Heart left ventricle (tissue), 13 donors: ENCODE measurements around the gene SLC16A5.
"Not testable (repeated sequence)": the region's sequence is repeated elsewhere in the genome, so short reads cannot be mapped to it uniquely, and the experiment has no call there.

Experiments
- POLR2A ChIP-seq, 2 donors: fragments of 450-650 bp; IDR thresholded peaks; one replicate each; pipeline ENCODE4 v1.6.1; 2017; ENCODE audit warnings: antibody characterized with exemption in 2 of 2, mild to moderate bottlenecking in 2 of 2, moderate library complexity in 2 of 2
- TF ChIP-seq, protein P1 (sequence below), 12 donors: fragments of 200-600 bp; sonication (generic) in 4 of 12; IDR thresholded peaks; one replicate each; pipeline versions ENCODE4 v1.5.0 to v1.8.0; 2018 to 2022; ENCODE audit warnings: antibody characterized with exemption in 12 of 12, mild to moderate bottlenecking in 5 of 12
- donor health status: ischemic (EF 13 %, LVEDD 7.1; RV severe dilation, severe dysfunction).
- donor health status: DM: no; HTN: yes; CAD: no.
- donor health status: DM: no; HTN: no; CAD: no.
- donor health status: ischemic (EF 25% LVEDD 6.9; RV normal size, moderate dysfunction).
- donor health status: ischemic (EF 25% LVEDD 5.7; RV mildly dilated, moderate dysfunction).
- donor health status: ischemic (EF 35%, LVEDD 5.7; RV mildly dilated, moderate dysfunction).
- donor health status: nonischemic (EF 11% LVEDD 7.7; RV severe dilation, severe dysfunction).
- donor health status: DM: yes; HTN: yes; CAD: no.
- donor health status: PGD.
- donor health status: ischemic (EF 29% LVEDD 5.4; RV normal size, mild dysfunction).
- donor health status: nonischemic (EF 23%, LVEDD 6.1; RV moderate dilation, normal function).

- TF ChIP-seq, protein P1, sequence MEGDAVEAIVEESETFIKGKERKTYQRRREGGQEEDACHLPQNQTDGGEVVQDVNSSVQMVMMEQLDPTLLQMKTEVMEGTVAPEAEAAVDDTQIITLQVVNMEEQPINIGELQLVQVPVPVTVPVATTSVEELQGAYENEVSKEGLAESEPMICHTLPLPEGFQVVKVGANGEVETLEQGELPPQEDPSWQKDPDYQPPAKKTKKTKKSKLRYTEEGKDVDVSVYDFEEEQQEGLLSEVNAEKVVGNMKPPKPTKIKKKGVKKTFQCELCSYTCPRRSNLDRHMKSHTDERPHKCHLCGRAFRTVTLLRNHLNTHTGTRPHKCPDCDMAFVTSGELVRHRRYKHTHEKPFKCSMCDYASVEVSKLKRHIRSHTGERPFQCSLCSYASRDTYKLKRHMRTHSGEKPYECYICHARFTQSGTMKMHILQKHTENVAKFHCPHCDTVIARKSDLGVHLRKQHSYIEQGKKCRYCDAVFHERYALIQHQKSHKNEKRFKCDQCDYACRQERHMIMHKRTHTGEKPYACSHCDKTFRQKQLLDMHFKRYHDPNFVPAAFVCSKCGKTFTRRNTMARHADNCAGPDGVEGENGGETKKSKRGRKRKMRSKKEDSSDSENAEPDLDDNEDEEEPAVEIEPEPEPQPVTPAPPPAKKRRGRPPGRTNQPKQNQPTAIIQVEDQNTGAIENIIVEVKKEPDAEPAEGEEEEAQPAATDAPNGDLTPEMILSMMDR (IDR thresholded peaks at IDR 0.05) = not testable (repeated sequence)
- not testable (repeated sequence) for TF ChIP-seq POLR2A (IDR thresholded peaks at IDR 0.05)
Observed at GRCh38 chr17:75045946-75046406, 41.8 kb upstream of the SLC16A5 start.
